Kidney epithelial cell (primary cell): Measurements from ENCODE around the gene COL28A1. TPM values are rescaled to one million over a fixed set of nuclear protein-coding genes. Genes with fewer than 3 reads are reported as not detected.

Source experiments
- DNase-seq: peaks from one replicate; pipeline ENCODE4 v3.0.0-alpha.2; 2010; ENCODE audit warnings: low read depth
- H3K27me3 ChIP-seq: 2 replicates; pipeline ENCODE4 v1.6.0; 2011; ENCODE audit warnings: low read length; ENCODE audit not compliant: control insufficient read depth, insufficient read depth
- H3K36me3 ChIP-seq: 2 replicates; pipeline ENCODE4 v1.5.1; 2011; ENCODE audit warnings: low read length; ENCODE audit not compliant: control insufficient read depth, insufficient read depth
- H3K4me3 ChIP-seq: 2 replicates; pipeline ENCODE4 v1.5.1; 2011; ENCODE audit warnings: low read depth, mild to moderate bottlenecking, control low read depth, low read length
- CTCF ChIP-seq: IDR thresholded peaks from 2 replicates; pipeline ENCODE4 v1.5.1; 2011; ENCODE audit warnings: mild to moderate bottlenecking, moderate library complexity, low read length, control low read depth, inconsistent platforms; ENCODE audit not compliant: insufficient read depth, poor library complexity, severe bottlenecking
- total RNA-seq: library from RNA; depleted of rRNA; stranded (reverse); fragments of >200 nt; gene quantifications from 2 replicates; pipeline ENCODE4 v1.2.3, GENCODE V29; 2015

COL28A1 gene
- total RNA-seq, 1 donor from 2014 or later, result 0.21 TPM

- no peak for DNase-seq
- no peak overlapping the region for H3K4me3 ChIP-seq
- no peaks in the 10 kb centered on the region for H3K36me3 ChIP-seq
- TF ChIP-seq CTCF, result no peak
- no peaks in the 10 kb centered on the region for H3K27me3 ChIP-seq
Observed at GRCh38 chr7:7577888-7578287, 42.2 kb upstream of the COL28A1 start.

- Histone ChIP-seq H3K36me3 (no peaks in the 10 kb centered on the region), H3K27me3 (no peaks in the 10 kb centered on the region), H3K4me3 (no peak overlapping the region)
- no peak for DNase-seq
- no peak for TF ChIP-seq CTCF
Observed at GRCh38 chr7:7576344-7576743, 40.7 kb upstream of the COL28A1 start.

DNA sequence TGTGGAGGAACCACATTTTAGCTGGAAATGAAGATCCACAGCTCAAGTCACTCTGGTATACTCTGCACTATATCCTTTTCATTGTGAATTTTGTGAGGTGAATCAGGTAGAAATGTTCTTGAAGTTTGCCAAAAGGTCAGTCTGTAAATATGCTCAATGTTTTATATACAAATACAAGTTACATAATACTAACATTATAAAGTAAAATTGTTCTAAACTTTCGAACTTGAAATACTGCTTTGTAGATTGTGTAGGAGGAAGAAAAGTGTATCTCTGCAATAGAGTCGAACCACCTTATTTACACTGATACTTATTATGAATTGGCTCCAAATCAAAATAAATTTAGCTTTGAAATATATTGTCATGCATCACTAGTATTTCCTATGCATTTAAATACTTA is 38.0 kb upstream of the COL28A1 start:
- no peaks in the 10 kb centered on the region for H3K27me3 ChIP-seq
- no peaks in the 10 kb centered on the region for H3K36me3 ChIP-seq
- no peak for DNase-seq
- H3K4me3 ChIP-seq, result no peak overlapping the region
- no peak for TF ChIP-seq CTCF

GRCh38 chr7:7570584-7570983 is 34.9 kb upstream of the COL28A1 start:
- Histone ChIP-seq H3K27me3 (no peaks in the 10 kb centered on the region), H3K36me3 (no peaks in the 10 kb centered on the region), H3K4me3 (no peak overlapping the region)
- no peak for DNase-seq
- no peak for TF ChIP-seq CTCF

DNA sequence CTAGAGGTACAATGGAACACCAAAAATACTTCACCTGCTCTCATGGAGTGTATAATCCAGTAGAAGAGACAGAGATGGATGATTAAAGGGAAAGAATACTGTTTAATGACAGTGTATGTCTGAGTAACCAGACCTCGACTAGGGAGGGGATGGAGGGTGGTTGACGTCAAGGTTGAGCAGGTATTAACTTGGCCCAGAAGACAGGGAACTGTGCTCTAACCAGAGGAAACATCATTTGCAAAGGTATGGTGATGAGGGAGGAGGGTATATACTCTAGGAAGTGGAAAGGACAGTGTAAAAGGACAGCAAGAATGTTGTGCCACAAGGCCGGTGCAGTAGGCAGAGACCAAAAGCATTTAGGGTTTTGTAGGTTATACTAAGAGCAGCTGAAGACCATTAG is 33.9 kb upstream of the COL28A1 start:
- no peak for DNase-seq

More for the DNA sequence above, 33.9 kb upstream of the COL28A1 start:
- Histone ChIP-seq H3K36me3 (no peaks in the 10 kb centered on the region), H3K4me3 (no peak overlapping the region), H3K27me3 (no peaks in the 10 kb centered on the region)
- no peak for TF ChIP-seq CTCF
